Peyer's patch (tissue), 4 donors: ENCODE results near the gene RPSA. TPM values are rescaled to one million over a fixed set of nuclear protein-coding genes. Genes with fewer than 3 reads are reported as not detected.
"Not testable (repeated sequence)": the region's sequence is repeated elsewhere in the genome, so short reads cannot be mapped to it uniquely, and the experiment has no call there.

ENCODE experiments used
- DNase-seq, 3 donors: peaks; one replicate each; pipeline ENCODE4 v3.0.0-alpha.2; 2017 to 2019
- H3K27ac ChIP-seq, 4 donors: fragments of 200-600 bp; sonication (generic); one replicate each; pipeline ENCODE4 v1.5.1; 2016 to 2019
- H3K27me3 ChIP-seq, 2 donors: fragments of 200-600 bp; sonication (generic); one replicate each; pipeline ENCODE4 v1.5.1; 2019
- H3K36me3 ChIP-seq, 3 donors: fragments of 200-600 bp; sonication (generic); one replicate each; pipeline ENCODE4 v1.5.1; 2016 to 2019
- H3K4me1 ChIP-seq, 4 donors: fragments of 200-600 bp; sonication (generic); one replicate each; pipeline ENCODE4 v1.5.1; 2016 to 2019
- H3K4me3 ChIP-seq, 4 donors: fragments of 200-600 bp; sonication (generic); 1 replicate in 3 of 4; 2 replicates in 1 of 4; pipeline ENCODE4 v1.5.1; 2016 to 2019; ENCODE audit warnings: mild to moderate bottlenecking in 1 of 4
- H3K9me3 ChIP-seq, 4 donors: fragments of 200-600 bp; sonication (generic); one replicate each; pipeline ENCODE4 v1.5.1; 2016 to 2019; ENCODE audit warnings: mild to moderate bottlenecking in 1 of 4
- POLR2A ChIP-seq, 2 donors: fragments of 450-650 bp; IDR thresholded peaks; one replicate each; pipeline ENCODE4 v1.5.1; 2017; ENCODE audit warnings: antibody characterized with exemption in 2 of 2, mild to moderate bottlenecking in 2 of 2, moderate library complexity in 2 of 2
- small RNA-seq, 2 donors: library from RNA; depleted of rRNA; stranded (forward); fragments of <200 nt; gene quantifications; one replicate each; pipeline ENCODE3, GENCODE V24; 2016
- total RNA-seq, 4 donors: library from RNA; depleted of rRNA; stranded (reverse); fragments of >200 nt; gene quantifications; one replicate each; pipeline ENCODE4 v1.1.0, GENCODE V29; 2016
- TF ChIP-seq, protein P1 (sequence below), 6 experiments: fragments of 450-650 bp in 4 of 6; fragments of 200-600 bp in 2 of 6; sonication (generic) in 1 of 6; IDR thresholded peaks; one replicate each; pipeline ENCODE4 v1.5.1; 2017 to 2019; ENCODE audit warnings: antibody characterized with exemption in 6 of 6, mild to moderate bottlenecking in 3 of 6, moderate library complexity in 1 of 6

RPSA gene
- total RNA-seq, 4 donors from 2014 or later: 298 to 1,413 (median 477) TPM

DNA sequence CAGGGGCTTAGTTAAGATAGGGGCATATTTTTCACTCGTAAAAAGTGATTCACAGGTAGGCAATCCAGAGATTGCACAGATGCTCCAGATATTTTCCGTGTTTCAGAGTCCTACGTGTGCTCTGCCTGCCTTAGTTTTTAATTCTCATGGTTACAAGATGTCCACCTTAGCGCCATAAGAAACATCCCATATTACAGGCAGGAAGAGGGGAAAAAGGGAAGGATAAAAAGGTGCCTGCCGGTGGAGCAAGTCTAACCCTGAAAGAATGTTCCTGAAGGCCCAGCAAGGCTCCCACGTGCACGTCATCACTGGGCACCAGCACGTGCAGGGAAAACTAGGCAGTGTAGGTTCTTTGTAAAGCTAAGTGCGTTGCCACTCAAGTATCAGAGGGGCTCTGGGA, 50.8 kb downstream of the RPSA start:
- DNase-seq: no peak
- Histone ChIP-seq H3K36me3 (no peaks in the 10 kb centered on the region), H3K4me3 (no peak overlapping the region), H3K27ac (no peak overlapping the region), H3K4me1 (no peaks in the 10 kb centered on the region), H3K27me3 (no peaks in the 10 kb centered on the region), H3K9me3 (no peaks in the 10 kb centered on the region)
- TF ChIP-seq, protein P1, sequence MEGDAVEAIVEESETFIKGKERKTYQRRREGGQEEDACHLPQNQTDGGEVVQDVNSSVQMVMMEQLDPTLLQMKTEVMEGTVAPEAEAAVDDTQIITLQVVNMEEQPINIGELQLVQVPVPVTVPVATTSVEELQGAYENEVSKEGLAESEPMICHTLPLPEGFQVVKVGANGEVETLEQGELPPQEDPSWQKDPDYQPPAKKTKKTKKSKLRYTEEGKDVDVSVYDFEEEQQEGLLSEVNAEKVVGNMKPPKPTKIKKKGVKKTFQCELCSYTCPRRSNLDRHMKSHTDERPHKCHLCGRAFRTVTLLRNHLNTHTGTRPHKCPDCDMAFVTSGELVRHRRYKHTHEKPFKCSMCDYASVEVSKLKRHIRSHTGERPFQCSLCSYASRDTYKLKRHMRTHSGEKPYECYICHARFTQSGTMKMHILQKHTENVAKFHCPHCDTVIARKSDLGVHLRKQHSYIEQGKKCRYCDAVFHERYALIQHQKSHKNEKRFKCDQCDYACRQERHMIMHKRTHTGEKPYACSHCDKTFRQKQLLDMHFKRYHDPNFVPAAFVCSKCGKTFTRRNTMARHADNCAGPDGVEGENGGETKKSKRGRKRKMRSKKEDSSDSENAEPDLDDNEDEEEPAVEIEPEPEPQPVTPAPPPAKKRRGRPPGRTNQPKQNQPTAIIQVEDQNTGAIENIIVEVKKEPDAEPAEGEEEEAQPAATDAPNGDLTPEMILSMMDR (IDR thresholded peaks at IDR 0.05): no peak
- TF ChIP-seq POLR2A (IDR thresholded peaks at IDR 0.05): no peak

DNA sequence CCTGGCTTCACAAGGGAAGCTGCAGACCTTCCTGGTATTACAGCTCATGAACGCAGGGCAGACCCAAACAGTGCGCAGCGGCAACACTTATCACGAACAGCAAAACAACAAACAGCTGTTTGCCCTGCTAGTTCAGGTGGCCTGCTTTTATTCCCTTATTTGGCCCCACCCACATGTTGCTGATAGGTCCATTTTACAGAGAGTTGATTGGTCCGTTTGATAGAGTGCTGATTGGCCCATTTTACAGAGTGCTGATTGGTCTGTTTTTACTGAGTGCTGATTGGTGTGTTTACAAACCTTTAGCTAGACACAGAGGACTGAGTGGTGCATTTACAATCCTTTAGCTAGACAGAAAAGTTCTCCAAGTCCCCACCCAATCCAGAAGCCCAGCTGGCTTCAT, 52.1 kb downstream of the RPSA start:
- not testable (repeated sequence) for H3K27ac ChIP-seq, H3K27me3 ChIP-seq, H3K4me3 ChIP-seq, H3K9me3 ChIP-seq, DNase-seq, H3K4me1 ChIP-seq, H3K36me3 ChIP-seq

DNA sequence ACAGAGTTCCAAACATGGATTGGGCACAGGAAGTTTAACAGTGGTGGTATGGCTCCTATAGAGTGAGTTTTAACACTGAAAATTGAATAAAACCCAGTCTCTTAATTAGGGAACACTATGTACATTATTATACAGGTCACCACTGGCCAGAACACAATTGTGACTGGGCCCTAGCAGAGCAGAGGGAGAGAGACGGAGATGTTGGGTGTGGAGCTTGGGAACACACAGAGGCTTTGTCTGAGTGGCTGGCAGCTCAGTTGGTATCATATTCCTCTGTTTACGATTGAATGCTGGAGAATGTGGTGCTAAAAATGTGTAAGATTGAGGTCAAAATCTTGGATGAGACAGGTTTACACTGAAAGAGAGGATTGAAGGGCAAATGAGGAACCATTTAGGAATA, 54.2 kb downstream of the RPSA start:
- Histone ChIP-seq H3K27me3 (no peaks in the 10 kb centered on the region), H3K36me3 (no peaks in the 10 kb centered on the region), H3K4me1 (no peaks in the 10 kb centered on the region), H3K4me3 (no peak overlapping the region), H3K9me3 (no peaks in the 10 kb centered on the region), H3K27ac (no peak overlapping the region)
- TF ChIP-seq, protein P1 (IDR thresholded peaks at IDR 0.05): no peak
- no peak for TF ChIP-seq POLR2A (IDR thresholded peaks at IDR 0.05)
- no peak for DNase-seq

Small RNA genes within 50 kb of the gene (small RNA-seq; reads per million reads assigned to genes)
- gene SNORA6 (0 reads per million in 2 donors), gene SNORA62 (0 reads per million in 2 donors)

Other genes starting within 250 kb of the RPSA start
- gene XIRP1, start 214.1 kb upstream of the RPSA start, total RNA-seq: under 1 TPM in 1 of 4 donors, not detected in 3; 0.76 TPM
- gene CX3CR1, start 126.7 kb upstream of the RPSA start, total RNA-seq: not detected
- not detected for gene CCR8, start 77.0 kb upstream of the RPSA start, total RNA-seq
- 10 to 100 TPM; 15.8 to 35.5 (median 28.4) TPM for gene SLC25A38, start 23.4 kb upstream of the RPSA start, total RNA-seq
- not detected for gene MOBP, start 61.0 kb downstream of the RPSA start, total RNA-seq